Choroid plexus epithelial cell (primary cell): ENCODE data around the gene ACACB.

Experiments used
- DNase-seq: peaks from one replicate; pipeline ENCODE4 v3.0.0-alpha.2; 2010; ENCODE audit warnings: low read depth
- H3K4me3 ChIP-seq: 2 replicates; pipeline ENCODE4 v1.5.1; 2011; ENCODE audit warnings: low read depth, mild to moderate bottlenecking, control low read depth, low read length, moderate library complexity
- CTCF ChIP-seq: conservative IDR thresholded peaks from 2 replicates; pipeline ENCODE4 v1.5.1; 2011; ENCODE audit warnings: low read depth, mild to moderate bottlenecking, control low read depth, inconsistent platforms, low read length, moderate library complexity

ACACB gene

GRCh38 chr12:109160433-109160832 is 44.0 kb downstream of the ACACB start:
- no peak overlapping the region for H3K4me3 ChIP-seq
- TF ChIP-seq CTCF, result no peak
- no peak for DNase-seq

- TF ChIP-seq CTCF, result no peak
- H3K4me3 ChIP-seq, result no peak overlapping the region
- DNase-seq, result no peak
Observed at GRCh38 chr12:109160873-109161272, 44.5 kb downstream of the ACACB start.

GRCh38 chr12:109162551-109162950 is 46.2 kb downstream of the ACACB start:
- DNase-seq, result no peak
- TF ChIP-seq CTCF, result no peak
- no peak overlapping the region for H3K4me3 ChIP-seq

GRCh38 chr12:109163167-109163566 is 46.8 kb downstream of the ACACB start:
- no peak for TF ChIP-seq CTCF
- DNase-seq, result no peak
- H3K4me3 ChIP-seq, result no peak overlapping the region

- DNase-seq, result no peak
- H3K4me3 ChIP-seq, result no peak overlapping the region
- TF ChIP-seq CTCF, result no peak
Observed at GRCh38 chr12:109165599-109165998, 49.2 kb downstream of the ACACB start.

- TF ChIP-seq CTCF, result no peak
- no peak overlapping the region for H3K4me3 ChIP-seq
- no peak for DNase-seq
Observed at GRCh38 chr12:109166371-109166770, 50.0 kb downstream of the ACACB start.

GRCh38 chr12:109167781-109168180 is 51.4 kb downstream of the ACACB start:
- DNase-seq, result no peak
- H3K4me3 ChIP-seq, result no peak overlapping the region
- no peak for TF ChIP-seq CTCF
